A673 (cell line): ENCODE measurements around the gene ONECUT1. TPM values are rescaled to one million over a fixed set of nuclear protein-coding genes. Genes with fewer than 3 reads are reported as not detected.
A peak's percentile ranks its signal among the peaks of the same experiment; 100 is the strongest.

ENCODE experiments used
- BruUV-seq: library from RNA; stranded (reverse); fragments of 400-500 nt; replicated peaks from 2 replicates; lab custom pipeline; 2021; lab: Mats Ljungman, UMichigan
- CTCF ChIA-PET: fragments of 300-600 bp; sonication (Branson Sonifier 250); formaldehyde crosslinking; loops from one replicate; lab custom pipeline; 2022; ENCODE audit warnings: antibody characterized with exemption; lab: Charles Lee
- POLR2A ChIA-PET: fragments of 300-600 bp; sonication (Branson Sonifier 250); formaldehyde crosslinking; loops from one replicate; lab custom pipeline; 2022; ENCODE audit warnings: antibody characterized with exemption; ENCODE audit not compliant: low non-redundant PET; lab: Charles Lee
- DNase-seq: peaks from one replicate; pipeline ENCODE4 v3.0.0-alpha.2; 2015; ENCODE audit warnings: low spot score
- H3K27ac ChIP-seq: fragments of 200-600 bp; sonication (generic); 2 replicates; pipeline ENCODE4 v1.5.1; 2016; ENCODE audit warnings: mixed run types, low read depth, mild to moderate bottlenecking, mixed read lengths, antibody characterized with exemption, low read length; ENCODE audit not compliant: poor library complexity, severe bottlenecking
- H3K27me3 ChIP-seq: fragments of 200-600 bp; sonication (generic); replicated peaks from 2 replicates; pipeline ENCODE4 v1.6.1; 2017; ENCODE audit warnings: mixed run types, low read depth, mild to moderate bottlenecking, mixed read lengths, antibody characterized with exemption, low read length; ENCODE audit not compliant: insufficient read depth, poor library complexity
- H3K36me3 ChIP-seq: fragments of 200-600 bp; sonication (generic); 2 replicates; pipeline ENCODE4 v1.6.1; 2016; ENCODE audit warnings: mixed run types, mild to moderate bottlenecking, mixed read lengths, antibody characterized with exemption, low read length; ENCODE audit not compliant: insufficient read depth, poor library complexity, severe bottlenecking
- H3K4me1 ChIP-seq: fragments of 200-600 bp; sonication (generic); 2 replicates; pipeline ENCODE4 v1.6.1; 2017; ENCODE audit warnings: mixed run types, mild to moderate bottlenecking, mixed read lengths, antibody characterized with exemption, low read length; ENCODE audit not compliant: insufficient read depth, poor library complexity, severe bottlenecking
- H3K4me3 ChIP-seq: fragments of 200-600 bp; sonication (generic); 2 replicates; pipeline ENCODE4 v1.5.1; 2016; ENCODE audit warnings: low read depth, mixed run types, mild to moderate bottlenecking, mixed read lengths, low read length; ENCODE audit not compliant: poor library complexity, severe bottlenecking
- H3K9me3 ChIP-seq: fragments of 200-600 bp; sonication (generic); 2 replicates; pipeline ENCODE4 v1.6.1; 2016; ENCODE audit warnings: mixed run types, low read depth, mild to moderate bottlenecking, mixed read lengths, antibody characterized with exemption, low read length; ENCODE audit not compliant: poor library complexity, severe bottlenecking
- EZH2 ChIP-seq: fragments of 200-600 bp; sonication (generic); IDR thresholded peaks from 2 replicates; pipeline ENCODE4 v1.6.1; 2017; ENCODE audit warnings: borderline replicate concordance, low read depth, mild to moderate bottlenecking, mixed read lengths, antibody characterized with exemption, low read length; ENCODE audit not compliant: poor library complexity, severe bottlenecking
- intact Hi-C: fragments of 100-400 bp; cut with micrococcal nuclease; formaldehyde crosslinking; loops from one replicate; pipeline ENCODE4 v1.10.0; 2022; ENCODE audit not compliant: unreplicated experiment
- total RNA-seq: library from RNA; stranded (reverse); gene quantifications from 2 replicates; pipeline ENCODE4 v1.2.3, GENCODE V29; 2021
- TF ChIP-seq, protein P1 (sequence below): fragments of 300-800, 200-600 bp; sonication (generic); conservative IDR thresholded peaks from 2 replicates; pipeline ENCODE4 v1.5.1; 2017; ENCODE audit warnings: low read depth, mild to moderate bottlenecking, antibody characterized with exemption, low read length, moderate library complexity, mixed read lengths

The ONECUT1 gene
- total RNA-seq, 1 experiment from 2014 or later = not detected

DNA sequence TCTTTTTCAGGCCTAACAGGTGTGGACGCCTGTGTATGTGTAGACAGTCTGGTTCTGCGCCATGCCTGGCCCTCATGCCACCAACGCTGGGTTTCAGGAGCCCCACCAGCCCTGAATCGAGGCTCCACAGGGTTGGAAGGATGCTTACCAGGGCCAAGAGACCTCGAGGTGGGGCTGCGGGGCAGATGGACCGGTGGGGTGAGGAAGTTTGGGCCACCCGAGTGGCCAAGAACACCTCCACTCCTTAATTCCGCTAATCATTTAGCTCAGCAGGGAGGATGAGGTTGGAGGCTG is 6.0 kb upstream of the ONECUT1 start:
- H3K27me3 ChIP-seq = peaks cover 100% of the 10 kb centered on the region
- H3K4me1 ChIP-seq = no peaks in the 10 kb centered on the region
- DNase-seq = no peak

DNA sequence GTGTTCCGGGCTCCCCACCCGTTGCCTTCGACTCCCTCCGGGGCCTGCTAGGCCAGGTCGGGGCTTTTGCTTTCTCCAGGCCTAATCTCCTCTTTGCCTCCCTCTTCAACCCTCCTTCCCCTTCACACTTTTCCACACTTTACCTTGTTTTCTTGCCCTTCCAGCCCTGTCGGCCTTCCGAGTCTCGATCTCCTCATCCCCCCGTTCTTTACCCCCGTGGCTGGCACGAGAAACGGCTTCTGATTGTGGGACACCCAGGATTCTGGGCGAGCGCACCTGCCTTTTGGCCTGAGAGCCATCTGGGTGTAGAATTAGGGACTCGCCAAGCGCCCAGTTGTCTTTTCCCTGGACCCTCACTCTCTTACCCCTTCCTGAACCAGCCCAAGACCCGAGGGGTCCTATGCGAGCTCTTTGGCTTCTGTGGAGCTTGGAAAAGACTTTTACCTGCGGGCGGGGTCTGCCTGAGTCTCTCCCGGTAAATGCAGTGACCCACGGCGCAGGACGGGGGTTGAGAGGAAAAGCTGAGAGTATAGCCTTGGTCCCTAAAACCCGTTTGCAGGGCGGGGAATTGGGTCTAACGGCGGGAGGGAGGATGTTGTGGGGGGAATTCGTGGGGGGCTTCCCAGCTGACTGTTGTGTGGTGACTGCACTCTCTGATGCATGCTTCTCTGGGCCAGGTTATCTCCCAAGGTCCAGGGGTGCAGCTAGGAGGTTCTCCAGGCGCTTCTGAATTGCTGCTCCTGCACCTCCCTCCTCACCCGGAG is 5.5 kb upstream of the ONECUT1 start:
- peaks cover 100% of the 10 kb centered on the region for H3K27me3 ChIP-seq
- ChIA-PET CTCF (no interaction called here), POLR2A (no interaction called here)
- TF ChIP-seq, protein P1, sequence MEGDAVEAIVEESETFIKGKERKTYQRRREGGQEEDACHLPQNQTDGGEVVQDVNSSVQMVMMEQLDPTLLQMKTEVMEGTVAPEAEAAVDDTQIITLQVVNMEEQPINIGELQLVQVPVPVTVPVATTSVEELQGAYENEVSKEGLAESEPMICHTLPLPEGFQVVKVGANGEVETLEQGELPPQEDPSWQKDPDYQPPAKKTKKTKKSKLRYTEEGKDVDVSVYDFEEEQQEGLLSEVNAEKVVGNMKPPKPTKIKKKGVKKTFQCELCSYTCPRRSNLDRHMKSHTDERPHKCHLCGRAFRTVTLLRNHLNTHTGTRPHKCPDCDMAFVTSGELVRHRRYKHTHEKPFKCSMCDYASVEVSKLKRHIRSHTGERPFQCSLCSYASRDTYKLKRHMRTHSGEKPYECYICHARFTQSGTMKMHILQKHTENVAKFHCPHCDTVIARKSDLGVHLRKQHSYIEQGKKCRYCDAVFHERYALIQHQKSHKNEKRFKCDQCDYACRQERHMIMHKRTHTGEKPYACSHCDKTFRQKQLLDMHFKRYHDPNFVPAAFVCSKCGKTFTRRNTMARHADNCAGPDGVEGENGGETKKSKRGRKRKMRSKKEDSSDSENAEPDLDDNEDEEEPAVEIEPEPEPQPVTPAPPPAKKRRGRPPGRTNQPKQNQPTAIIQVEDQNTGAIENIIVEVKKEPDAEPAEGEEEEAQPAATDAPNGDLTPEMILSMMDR = no peak
- peak; percentile 96 for TF ChIP-seq EZH2
- no peak overlapping the region for H3K27ac ChIP-seq
- no peaks in the 10 kb centered on the region for H3K9me3 ChIP-seq
- no peak for DNase-seq
- intact Hi-C loops = no loop called here
- BruUV-seq = no TSS peak
- no peak overlapping the region for H3K4me3 ChIP-seq
- peaks cover under 1% of the 10 kb centered on the region for H3K4me1 ChIP-seq
- no peaks in the 10 kb centered on the region for H3K36me3 ChIP-seq

More for the DNA sequence above, 6.0 kb upstream of the ONECUT1 start:
- H3K27ac ChIP-seq = no peak overlapping the region
- H3K4me3 ChIP-seq = no peak overlapping the region
- BruUV-seq = no TSS peak
- POLR2A ChIA-PET = no interaction called here
- H3K36me3 ChIP-seq = no peaks in the 10 kb centered on the region
- TF ChIP-seq EZH2 = no peak
- TF ChIP-seq, protein P1 = no peak
- CTCF ChIA-PET = no interaction called here
- intact Hi-C loops = no loop called here
- no peaks in the 10 kb centered on the region for H3K9me3 ChIP-seq

DNA sequence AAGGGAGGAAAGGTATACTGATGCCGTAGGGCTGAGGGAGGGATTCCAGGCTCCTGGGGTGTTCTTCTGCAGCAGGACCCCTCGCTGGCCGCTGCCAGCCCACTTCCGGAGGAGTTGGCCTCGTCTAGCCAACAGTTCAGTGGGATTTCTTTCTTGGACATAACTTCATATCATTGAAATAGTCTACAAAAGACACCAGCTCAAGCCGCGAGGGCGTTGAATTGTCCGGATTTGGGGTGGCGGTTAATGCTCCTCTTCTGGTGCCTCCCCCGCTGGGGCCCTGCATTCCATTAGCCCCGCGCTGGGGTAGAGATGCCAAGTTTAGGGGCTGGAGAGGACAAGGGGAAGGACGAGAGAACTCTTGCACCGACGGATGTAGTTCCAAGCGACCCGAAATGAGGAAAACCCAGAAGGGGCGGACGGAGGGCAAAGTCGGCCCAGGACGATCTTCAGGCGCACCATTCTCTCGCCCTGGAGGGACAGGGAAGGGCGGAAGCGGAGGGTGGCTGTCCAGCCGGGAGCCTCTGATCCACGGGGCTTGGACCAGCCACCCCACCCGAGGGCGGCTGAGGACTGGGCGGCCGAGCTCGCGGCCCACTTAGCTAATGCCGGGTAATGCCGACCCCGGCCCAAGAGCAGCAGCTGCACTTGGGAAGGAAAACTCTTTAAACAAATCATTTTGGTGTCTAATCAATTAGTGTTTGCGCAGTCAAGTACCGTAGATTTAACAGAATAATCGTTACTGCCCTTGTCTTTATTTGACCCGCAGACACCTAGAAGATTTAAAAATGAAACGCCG is 4.7 kb upstream of the ONECUT1 start:
- peak; percentile 91 for TF ChIP-seq EZH2
- TF ChIP-seq, protein P1 = no peak
- H3K27me3 ChIP-seq = peaks cover 99% of the 10 kb centered on the region
- H3K4me1 ChIP-seq = peaks cover 4% of the 10 kb centered on the region
- CTCF ChIA-PET = no interaction called here
- POLR2A ChIA-PET = no interaction called here
- no peaks in the 10 kb centered on the region for H3K36me3 ChIP-seq
- no peak overlapping the region for H3K27ac ChIP-seq
- intact Hi-C loops = no loop called here
- H3K9me3 ChIP-seq = no peaks in the 10 kb centered on the region
- no TSS peak for BruUV-seq
- no peak for DNase-seq
- H3K4me3 ChIP-seq = no peak overlapping the region
